CD4-positive, alpha-beta T cell (primary cell): ENCODE measurements around the gene SYK. TPM values are rescaled to one million over a fixed set of nuclear protein-coding genes. Genes with fewer than 3 reads are reported as not detected.

ENCODE experiments used
- ATAC-seq: fragments of 200-7000 bp; cut with Tn5 transposase; one replicate; pipeline ENCODE4 v1.10.0; 2022; ENCODE audit warnings: mild to moderate bottlenecking; ENCODE audit not compliant: poor library complexity
- CTCF ChIA-PET: fragments of 350-600 bp; sonication (Branson Sonifier 250); formaldehyde crosslinking; loops from one replicate; lab custom pipeline; 2021; ENCODE audit warnings: antibody characterized with exemption, inconsistent platforms; lab: Charles Lee
- POLR2A ChIA-PET: fragments of 350-600 bp; sonication (Branson Sonifier 250); formaldehyde crosslinking; loops from one replicate; lab custom pipeline; 2021; ENCODE audit warnings: antibody characterized with exemption, inconsistent platforms; lab: Charles Lee
- DNase-seq, 14 experiments: peaks; one replicate each; pipeline ENCODE4 v3.0.0-alpha.2; 2013 to 2020; ENCODE audit warnings: mixed read lengths in 2 of 14
- H3K27ac ChIP-seq, 2 donors: one replicate each; pipeline versions ENCODE4 v1.5.1 to v1.7.0; 2013; ENCODE audit warnings: low read length in 2 of 2, low read depth in 1 of 2, mild to moderate bottlenecking in 1 of 2
- H3K27me3 ChIP-seq, 2 experiments: 1 replicate in 1 of 2; 2 replicates in 1 of 2; pipeline versions ENCODE4 v1.6.1 to v1.7.0; 2013; ENCODE audit warnings: low read length in 2 of 2, control low read depth in 1 of 2, mild to moderate bottlenecking in 1 of 2, moderate library complexity in 1 of 2; ENCODE audit not compliant: insufficient read depth in 2 of 2, control insufficient read depth in 1 of 2
- H3K36me3 ChIP-seq: one replicate; pipeline ENCODE4 v1.6.1; 2013; ENCODE audit warnings: low read length, control low read depth; ENCODE audit not compliant: insufficient read depth
- H3K4me1 ChIP-seq: one replicate; pipeline ENCODE4 v1.6.1; 2013; ENCODE audit warnings: low read length, control low read depth; ENCODE audit not compliant: insufficient read depth
- H3K4me3 ChIP-seq: one replicate; pipeline ENCODE4 v1.5.1; 2013; ENCODE audit warnings: mild to moderate bottlenecking, low read length, moderate library complexity
- H3K9me3 ChIP-seq, 2 experiments: 1 replicate in 1 of 2; 2 replicates in 1 of 2; pipeline versions ENCODE4 v1.6.1 to v1.7.0; 2013; ENCODE audit warnings: low read length in 2 of 2, mild to moderate bottlenecking in 2 of 2, control low read depth in 1 of 2, moderate library complexity in 1 of 2; ENCODE audit not compliant: control insufficient read depth in 1 of 2, insufficient read depth in 1 of 2
- H3K27ac Mint-ChIP-seq: one replicate; pipeline ENCODE4 v1.8.0; 2020; ENCODE audit warnings: mixed read lengths
- H3K27me3 Mint-ChIP-seq: one replicate; pipeline ENCODE4 v1.8.0; 2021; ENCODE audit warnings: mixed read lengths
- H3K36me3 Mint-ChIP-seq: one replicate; pipeline ENCODE4 v1.8.0; 2021; ENCODE audit warnings: low read depth, mixed read lengths
- H3K4me1 Mint-ChIP-seq: one replicate; pipeline ENCODE4 v1.8.0; 2021; ENCODE audit warnings: low read depth, mixed read lengths
- H3K4me3 Mint-ChIP-seq: one replicate; pipeline ENCODE4 v1.8.0; 2020; ENCODE audit warnings: mild to moderate bottlenecking, mixed read lengths
- H3K9me3 Mint-ChIP-seq: one replicate; pipeline ENCODE4 v1.8.0; 2020; ENCODE audit warnings: mixed read lengths
- CTCF ChIP-seq: fragments of 200-600 bp; IDR thresholded peaks from one replicate; pipeline ENCODE4 v1.8.0; 2022; ENCODE audit warnings: antibody characterized with exemption, mild to moderate bottlenecking
- intact Hi-C, 2 experiments: fragments of 100-400 bp; cut with DNase I in 1 of 2; cut with micrococcal nuclease in 1 of 2; formaldehyde crosslinking; loops; one replicate each; pipeline versions ENCODE4 v1.15.1 to v1.9.0; 2023 to 2025; cut with DNase I, micrococcal nuclease
- total RNA-seq, 174 experiments: library from RNA in 2 of 174; stranded (reverse) in 2 of 174; gene quantifications; one replicate each; pipeline ENCODE4 v1.2.3 and lab custom pipeline; 2021 to 2026

The SYK gene
- total RNA-seq, 2 experiments from 2014 or later, result 1.1 to 1.2 TPM

- Mint-ChIP-seq H3K4me3 (no peak overlapping the region), H3K27me3 (peaks cover 8% of the 10 kb centered on the region), H3K4me1 (no peaks in the 10 kb centered on the region), H3K27ac (no peak overlapping the region), H3K9me3 (no peaks in the 10 kb centered on the region), H3K36me3 (no peaks in the 10 kb centered on the region)
- H3K4me1 ChIP-seq, result no peaks in the 10 kb centered on the region
- no peaks in the 10 kb centered on the region for H3K9me3 ChIP-seq
- H3K36me3 ChIP-seq, result no peaks in the 10 kb centered on the region
- peaks cover 0 to 2% of the 10 kb centered on the region in 2 experiments for H3K27me3 ChIP-seq
- no peak overlapping the region for H3K27ac ChIP-seq
- H3K4me3 ChIP-seq, result no peak overlapping the region
- DNase-seq (no peak), ATAC-seq (no peak)
- ChIA-PET POLR2A (no interaction called here), CTCF (no interaction called here)
- intact Hi-C loops, result no loop called here
- TF ChIP-seq CTCF, result no peak
Measured at GRCh38 chr9:90896231-90896630, 94.6 kb downstream of the SYK start.

- no peaks in the 10 kb centered on the region for H3K9me3 Mint-ChIP-seq
- H3K27ac ChIP-seq, result no peak overlapping the region
- ATAC-seq (no peak), DNase-seq (no peak)
- H3K4me3 ChIP-seq, result no peak overlapping the region
- no peak for TF ChIP-seq CTCF
- H3K4me1 Mint-ChIP-seq, result no peaks in the 10 kb centered on the region
- H3K27me3 Mint-ChIP-seq, result no peaks in the 10 kb centered on the region
- no peaks in the 10 kb centered on the region for H3K36me3 Mint-ChIP-seq
- H3K4me3 Mint-ChIP-seq, result no peak overlapping the region
- no peaks in the 10 kb centered on the region for H3K36me3 ChIP-seq
- ChIA-PET CTCF (no interaction called here), POLR2A (no interaction called here)
- H3K9me3 ChIP-seq, result peaks cover 0 to 2% of the 10 kb centered on the region in 2 experiments
- H3K4me1 ChIP-seq, result no peaks in the 10 kb centered on the region
- H3K27ac Mint-ChIP-seq, result no peak overlapping the region
- intact Hi-C loops, result no loop called here
- no peaks in the 10 kb centered on the region for H3K27me3 ChIP-seq
Measured at GRCh38 chr9:90898228-90898627, 96.6 kb downstream of the SYK start.

DNA sequence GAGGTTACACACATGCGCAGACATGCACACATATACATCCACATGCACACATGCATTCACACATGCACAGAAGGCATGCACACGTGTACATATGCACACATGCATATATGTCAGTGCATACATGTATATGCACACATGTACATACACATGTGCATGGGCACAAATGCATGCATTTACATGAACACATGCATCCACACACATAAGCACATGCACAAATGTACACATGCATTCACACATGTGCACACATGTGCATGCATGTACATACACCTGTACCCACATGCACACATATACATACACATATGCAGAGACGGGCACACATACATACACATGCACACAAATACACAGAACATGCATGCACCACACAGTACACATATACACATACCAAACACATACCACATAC is 97.7 kb downstream of the SYK start:
- intact Hi-C loops, result no loop called here
- no peaks in the 10 kb centered on the region for H3K4me1 Mint-ChIP-seq
- no peak overlapping the region for H3K27ac ChIP-seq
- no peak for TF ChIP-seq CTCF
- ChIA-PET CTCF (no interaction called here), POLR2A (no interaction called here)
- no peak for ATAC-seq
- no peaks in the 10 kb centered on the region for H3K9me3 Mint-ChIP-seq
- no peaks in the 10 kb centered on the region for H3K27me3 ChIP-seq
- no peak overlapping the region for H3K4me3 Mint-ChIP-seq
- H3K4me3 ChIP-seq, result no peak overlapping the region
- no peaks in the 10 kb centered on the region for H3K4me1 ChIP-seq
- no peak overlapping the region for H3K27ac Mint-ChIP-seq
- no peaks in the 10 kb centered on the region for H3K36me3 Mint-ChIP-seq
- peaks cover 0 to 7% of the 10 kb centered on the region in 2 experiments for H3K9me3 ChIP-seq
- H3K27me3 Mint-ChIP-seq, result no peaks in the 10 kb centered on the region
- H3K36me3 ChIP-seq, result no peaks in the 10 kb centered on the region
- no peak for DNase-seq
